Activated CD8-positive, alpha-beta memory T cell treated with anti-CD3 and anti-CD28 coated beads, Interleukin-2, amount 50 U/mL, for 1 hour (primary cell): ENCODE results near the gene KIAA1328.

Experiments
- DNase-seq: peaks from one replicate; pipeline ENCODE4 v3.0.0-alpha.2; 2020; ENCODE audit errors: extremely low read depth

The KIAA1328 gene

GRCh38 chr18:36950960-36951359 lies 122.0 kb downstream of the KIAA1328 start:
- no peak for DNase-seq

GRCh38 chr18:36953047-36953446 lies 124.1 kb downstream of the KIAA1328 start:
- no peak for DNase-seq

GRCh38 chr18:36960038-36960437 lies 131.1 kb downstream of the KIAA1328 start:
- DNase-seq: no peak

GRCh38 chr18:36963464-36963863 lies 134.5 kb downstream of the KIAA1328 start:
- DNase-seq: no peak

GRCh38 chr18:36974686-36975085 lies 145.8 kb downstream of the KIAA1328 start:
- DNase-seq: no peak

GRCh38 chr18:36977121-36977520 lies 148.2 kb downstream of the KIAA1328 start:
- no peak for DNase-seq

GRCh38 chr18:36993068-36993467 lies 164.1 kb downstream of the KIAA1328 start:
- DNase-seq: no peak

- DNase-seq: no peak
Measured at GRCh38 chr18:37006742-37007141, 177.8 kb downstream of the KIAA1328 start.

- no peak for DNase-seq
Measured at GRCh38 chr18:37012452-37012851, 183.5 kb downstream of the KIAA1328 start.

GRCh38 chr18:37019157-37019827 lies 190.4 kb downstream of the KIAA1328 start:
- no peak for DNase-seq

GRCh38 chr18:37033419-37033818 lies 204.5 kb downstream of the KIAA1328 start:
- DNase-seq: no peak

- no peak for DNase-seq
Measured at GRCh38 chr18:37042381-37042780, 213.5 kb downstream of the KIAA1328 start.

- no peak for DNase-seq
Measured at GRCh38 chr18:37055137-37055802, 226.3 kb downstream of the KIAA1328 start.

GRCh38 chr18:37064187-37064586 lies 235.3 kb downstream of the KIAA1328 start:
- DNase-seq: no peak

- DNase-seq: no peak
Measured at GRCh38 chr18:37065254-37065653, 236.3 kb downstream of the KIAA1328 start.

- DNase-seq: no peak
Measured at GRCh38 chr18:37084912-37085311, 256.0 kb downstream of the KIAA1328 start.

GRCh38 chr18:37085362-37085761 lies 256.4 kb downstream of the KIAA1328 start:
- DNase-seq: no peak

GRCh38 chr18:37107748-37108522 lies 279.0 kb downstream of the KIAA1328 start:
- no peak for DNase-seq

GRCh38 chr18:37122877-37123276 lies 293.9 kb downstream of the KIAA1328 start:
- no peak for DNase-seq

- no peak for DNase-seq
Measured at GRCh38 chr18:37124516-37124915, 295.6 kb downstream of the KIAA1328 start.

- no peak for DNase-seq
Measured at GRCh38 chr18:37135177-37135576, 306.2 kb downstream of the KIAA1328 start.

- DNase-seq: no peak
Measured at GRCh38 chr18:37138456-37138855, 309.5 kb downstream of the KIAA1328 start.

- DNase-seq: no peak
Measured at GRCh38 chr18:37139876-37140275, 310.9 kb downstream of the KIAA1328 start.
